WTC11 (cell line): Measurements from ENCODE around the gene KPRP. TPM values are rescaled to one million over a fixed set of nuclear protein-coding genes. Genes with fewer than 3 reads are reported as not detected.

Source experiments
- ATAC-seq: fragments of 200-7000 bp; cut with Tn5 transposase; 2 replicates; pipeline ENCODE4 v1.10.0; 2021; ENCODE audit warnings: mild to moderate bottlenecking, moderate library complexity
- CTCF ChIA-PET: fragments of 300-600 bp; sonication (Branson Sonifier 250); formaldehyde crosslinking; loops from one replicate; lab custom pipeline; 2021; ENCODE audit warnings: antibody characterized with exemption; lab: Charles Lee
- POLR2A ChIA-PET: fragments of 350-600 bp; sonication (Branson Sonifier 250); formaldehyde crosslinking; loops from one replicate; lab custom pipeline; 2021; ENCODE audit warnings: antibody characterized with exemption; lab: Charles Lee
- DNase-seq: peaks from one replicate; pipeline ENCODE4 v3.0.0; 2021; ENCODE audit warnings: low spot score
- H3K27ac Mint-ChIP-seq: 2 replicates; pipeline ENCODE4 v1.8.0; 2021; ENCODE audit warnings: mixed read lengths
- H3K27me3 Mint-ChIP-seq: 2 replicates; pipeline ENCODE4 v1.8.0; 2021; ENCODE audit warnings: low read depth, mild to moderate bottlenecking, moderate library complexity, mixed read lengths
- H3K36me3 Mint-ChIP-seq: 2 replicates; pipeline ENCODE4 v1.8.0; 2021; ENCODE audit warnings: mixed read lengths
- H3K4me1 Mint-ChIP-seq: 2 replicates; pipeline ENCODE4 v1.8.0; 2022; ENCODE audit warnings: mixed read lengths
- H3K4me3 Mint-ChIP-seq: 2 replicates; pipeline ENCODE4 v1.8.0; 2021; ENCODE audit warnings: mild to moderate bottlenecking, moderate library complexity, mixed read lengths
- H3K9me3 Mint-ChIP-seq: 2 replicates; pipeline ENCODE4 v1.8.0; 2021; ENCODE audit warnings: mixed read lengths
- ATF1 ChIP-seq: sonication (generic); formaldehyde crosslinking; IDR thresholded peaks from 2 replicates; pipeline ENCODE4 v1.8.1; 2023; ENCODE audit warnings: mild to moderate bottlenecking, moderate library complexity, missing genetic modification reagents
- CBFB ChIP-seq: sonication (generic); formaldehyde crosslinking; IDR thresholded peaks from 2 replicates; pipeline ENCODE4 v1.8.1; 2022; ENCODE audit warnings: mild to moderate bottlenecking, low read depth, missing genetic modification reagents
- CREB1 ChIP-seq: sonication (generic); formaldehyde crosslinking; IDR thresholded peaks from 2 replicates; pipeline ENCODE4 v1.8.0; 2023; ENCODE audit warnings: mild to moderate bottlenecking, missing genetic modification reagents
- CREM ChIP-seq: sonication (generic); formaldehyde crosslinking; IDR thresholded peaks from 2 replicates; pipeline ENCODE4 v1.8.1; 2022; ENCODE audit warnings: mild to moderate bottlenecking, missing genetic modification reagents, moderate library complexity
- ELF4 ChIP-seq: sonication (generic); formaldehyde crosslinking; IDR thresholded peaks from 2 replicates; pipeline ENCODE4 v1.8.1; 2022; ENCODE audit warnings: low read depth, mild to moderate bottlenecking, moderate library complexity, missing genetic modification reagents
- ESRRA ChIP-seq: sonication (generic); formaldehyde crosslinking; IDR thresholded peaks from 2 replicates; pipeline ENCODE4 v1.8.1; 2022; ENCODE audit warnings: mild to moderate bottlenecking, missing genetic modification reagents, borderline replicate concordance
- ETV6 ChIP-seq: sonication (generic); formaldehyde crosslinking; IDR thresholded peaks from 2 replicates; pipeline ENCODE4 v1.8.1; 2022; ENCODE audit warnings: mild to moderate bottlenecking, missing genetic modification reagents
- FOXK1 ChIP-seq: sonication (generic); formaldehyde crosslinking; IDR thresholded peaks from 2 replicates; pipeline ENCODE4 v1.8.0; 2022; ENCODE audit warnings: mild to moderate bottlenecking, moderate library complexity, missing genetic modification reagents
- NR2C2 ChIP-seq: sonication (generic); formaldehyde crosslinking; IDR thresholded peaks from 2 replicates; pipeline ENCODE4 v1.8.0; 2022; ENCODE audit warnings: mild to moderate bottlenecking, missing genetic modification reagents
- NR3C1 ChIP-seq: sonication (generic); formaldehyde crosslinking; conservative IDR thresholded peaks from 2 replicates; pipeline ENCODE4 v1.8.1; 2023; ENCODE audit warnings: low read depth, mild to moderate bottlenecking, missing genetic modification reagents
- RORB ChIP-seq: fragments of 250-450 bp; sonication (Bioruptor Pico); IDR thresholded peaks from 2 replicates; pipeline ENCODE4 v1.9.0; 2021; ENCODE audit warnings: mild to moderate bottlenecking
- SMAD3 ChIP-seq: sonication (generic); formaldehyde crosslinking; IDR thresholded peaks from 2 replicates; pipeline ENCODE4 v1.8.0; 2022; ENCODE audit warnings: missing genetic modification reagents, mild to moderate bottlenecking, borderline replicate concordance
- SMAD4 ChIP-seq: sonication (generic); formaldehyde crosslinking; IDR thresholded peaks from 2 replicates; pipeline ENCODE4 v1.8.0; 2022; ENCODE audit warnings: mild to moderate bottlenecking, missing genetic modification reagents
- TCF7 ChIP-seq: sonication (generic); formaldehyde crosslinking; IDR thresholded peaks from 2 replicates; pipeline ENCODE4 v1.8.0; 2022; ENCODE audit warnings: mild to moderate bottlenecking, low read depth, missing genetic modification reagents, moderate library complexity
- ZNF317 ChIP-seq: sonication (generic); formaldehyde crosslinking; IDR thresholded peaks from 2 replicates; pipeline ENCODE4 v1.8.1; 2023; ENCODE audit warnings: low read depth, mild to moderate bottlenecking, moderate library complexity, missing genetic modification reagents, borderline replicate concordance
- total RNA-seq: library from RNA; stranded (reverse); gene quantifications from 3 replicates; pipeline ENCODE4 v1.2.3, GENCODE V29; 2021
- TF ChIP-seq, protein P1 (sequence below): fragments of 250-450 bp; sonication (Bioruptor Pico); IDR thresholded peaks from 2 replicates; pipeline ENCODE4 v1.8.0; 2021; ENCODE audit warnings: mild to moderate bottlenecking
- TF ChIP-seq, protein P2 (sequence below): fragments of 250-450 bp; sonication (Bioruptor Pico); IDR thresholded peaks from 2 replicates; pipeline ENCODE4 v1.9.0; 2021; ENCODE audit warnings: mild to moderate bottlenecking
- TF ChIP-seq, protein P3 (sequence below): sonication (generic); formaldehyde crosslinking; IDR thresholded peaks from 2 replicates; pipeline ENCODE4 v1.8.0; 2022; ENCODE audit warnings: mild to moderate bottlenecking, missing genetic modification reagents
- TF ChIP-seq, protein P4 (sequence below): sonication (generic); formaldehyde crosslinking; IDR thresholded peaks from 2 replicates; pipeline ENCODE4 v1.8.1; 2023; ENCODE audit warnings: mild to moderate bottlenecking, missing genetic modification reagents, moderate library complexity
- TF ChIP-seq, protein P5 (sequence below): sonication (generic); formaldehyde crosslinking; IDR thresholded peaks from 2 replicates; pipeline ENCODE4 v1.8.0; 2023; ENCODE audit warnings: missing genetic modification reagents
- TF ChIP-seq, protein P6 (sequence below): sonication (generic); formaldehyde crosslinking; IDR thresholded peaks from 2 replicates; pipeline ENCODE4 v1.8.1; 2023; ENCODE audit warnings: mild to moderate bottlenecking, missing genetic modification reagents
- TF ChIP-seq, protein P7 (sequence below): sonication (generic); formaldehyde crosslinking; IDR thresholded peaks from 2 replicates; pipeline ENCODE4 v1.8.1; 2023; ENCODE audit warnings: mild to moderate bottlenecking, missing genetic modification reagents, moderate library complexity

Gene KPRP
- total RNA-seq, 1 experiment from 2014 or later, result not detected

DNA sequence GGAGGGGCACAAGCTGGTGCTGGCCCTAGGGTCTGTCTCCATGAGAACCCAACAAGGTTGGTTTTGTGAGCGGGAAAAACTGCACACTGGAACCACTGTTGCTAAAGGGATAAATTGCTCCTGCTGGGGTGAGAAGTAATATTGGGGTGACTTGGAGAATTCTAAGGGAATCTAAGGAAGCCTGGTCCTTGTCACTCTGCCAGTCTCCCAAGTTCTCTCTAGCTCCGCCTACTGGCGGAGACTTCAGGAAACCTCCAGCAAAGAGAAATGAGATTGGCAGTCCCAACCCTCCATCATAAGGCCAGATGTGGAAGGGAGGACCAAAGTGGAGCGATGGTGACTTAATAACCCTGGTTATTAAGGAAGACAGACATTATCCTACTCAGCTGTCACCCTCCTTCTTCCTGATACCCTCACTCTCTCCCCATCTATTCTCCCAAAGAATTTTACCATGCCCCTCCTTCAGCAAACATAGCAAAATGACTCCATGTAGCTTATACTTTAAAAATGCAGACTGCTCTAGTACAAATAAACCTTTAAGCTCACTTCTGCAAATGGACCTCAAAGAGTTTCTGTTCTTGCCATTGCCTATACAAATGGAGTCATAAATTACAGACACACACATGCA is 19.8 kb downstream of the KPRP start:
- ATAC-seq, result no peak
- Mint-ChIP-seq H3K27ac (no peak overlapping the region), H3K4me3 (no peak overlapping the region), H3K9me3 (peaks cover 83% of the 10 kb centered on the region), H3K4me1 (no peaks in the 10 kb centered on the region), H3K36me3 (peaks cover 65% of the 10 kb centered on the region), H3K27me3 (peaks cover 25% of the 10 kb centered on the region)
- ChIA-PET POLR2A (no interaction called here), CTCF (no interaction called here)
- TF ChIP-seq FOXK1 (CRISPR knock-in tag), result no peak
- TF ChIP-seq ETV6 (CRISPR knock-in tag), result no peak
- TF ChIP-seq NR2C2, result no peak
- TF ChIP-seq, protein P1, sequence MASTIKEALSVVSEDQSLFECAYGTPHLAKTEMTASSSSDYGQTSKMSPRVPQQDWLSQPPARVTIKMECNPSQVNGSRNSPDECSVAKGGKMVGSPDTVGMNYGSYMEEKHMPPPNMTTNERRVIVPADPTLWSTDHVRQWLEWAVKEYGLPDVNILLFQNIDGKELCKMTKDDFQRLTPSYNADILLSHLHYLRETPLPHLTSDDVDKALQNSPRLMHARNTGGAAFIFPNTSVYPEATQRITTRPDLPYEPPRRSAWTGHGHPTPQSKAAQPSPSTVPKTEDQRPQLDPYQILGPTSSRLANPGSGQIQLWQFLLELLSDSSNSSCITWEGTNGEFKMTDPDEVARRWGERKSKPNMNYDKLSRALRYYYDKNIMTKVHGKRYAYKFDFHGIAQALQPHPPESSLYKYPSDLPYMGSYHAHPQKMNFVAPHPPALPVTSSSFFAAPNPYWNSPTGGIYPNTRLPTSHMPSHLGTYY (CRISPR knock-in tag), result no peak
- TF ChIP-seq, protein P2, sequence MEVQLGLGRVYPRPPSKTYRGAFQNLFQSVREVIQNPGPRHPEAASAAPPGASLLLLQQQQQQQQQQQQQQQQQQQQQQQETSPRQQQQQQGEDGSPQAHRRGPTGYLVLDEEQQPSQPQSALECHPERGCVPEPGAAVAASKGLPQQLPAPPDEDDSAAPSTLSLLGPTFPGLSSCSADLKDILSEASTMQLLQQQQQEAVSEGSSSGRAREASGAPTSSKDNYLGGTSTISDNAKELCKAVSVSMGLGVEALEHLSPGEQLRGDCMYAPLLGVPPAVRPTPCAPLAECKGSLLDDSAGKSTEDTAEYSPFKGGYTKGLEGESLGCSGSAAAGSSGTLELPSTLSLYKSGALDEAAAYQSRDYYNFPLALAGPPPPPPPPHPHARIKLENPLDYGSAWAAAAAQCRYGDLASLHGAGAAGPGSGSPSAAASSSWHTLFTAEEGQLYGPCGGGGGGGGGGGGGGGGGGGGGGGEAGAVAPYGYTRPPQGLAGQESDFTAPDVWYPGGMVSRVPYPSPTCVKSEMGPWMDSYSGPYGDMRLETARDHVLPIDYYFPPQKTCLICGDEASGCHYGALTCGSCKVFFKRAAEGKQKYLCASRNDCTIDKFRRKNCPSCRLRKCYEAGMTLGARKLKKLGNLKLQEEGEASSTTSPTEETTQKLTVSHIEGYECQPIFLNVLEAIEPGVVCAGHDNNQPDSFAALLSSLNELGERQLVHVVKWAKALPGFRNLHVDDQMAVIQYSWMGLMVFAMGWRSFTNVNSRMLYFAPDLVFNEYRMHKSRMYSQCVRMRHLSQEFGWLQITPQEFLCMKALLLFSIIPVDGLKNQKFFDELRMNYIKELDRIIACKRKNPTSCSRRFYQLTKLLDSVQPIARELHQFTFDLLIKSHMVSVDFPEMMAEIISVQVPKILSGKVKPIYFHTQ (CRISPR knock-in tag), result no peak
- TF ChIP-seq, protein P3, sequence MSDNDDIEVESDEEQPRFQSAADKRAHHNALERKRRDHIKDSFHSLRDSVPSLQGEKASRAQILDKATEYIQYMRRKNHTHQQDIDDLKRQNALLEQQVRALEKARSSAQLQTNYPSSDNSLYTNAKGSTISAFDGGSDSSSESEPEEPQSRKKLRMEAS, result no peak
- TF ChIP-seq SMAD4 (CRISPR knock-in tag), result no peak
- TF ChIP-seq RORB (CRISPR knock-in tag), result no peak
- no peak for TF ChIP-seq ESRRA
- TF ChIP-seq ZNF317 (CRISPR knock-in tag), result no peak
- TF ChIP-seq TCF7 (CRISPR knock-in tag), result no peak
- TF ChIP-seq, protein P4, sequence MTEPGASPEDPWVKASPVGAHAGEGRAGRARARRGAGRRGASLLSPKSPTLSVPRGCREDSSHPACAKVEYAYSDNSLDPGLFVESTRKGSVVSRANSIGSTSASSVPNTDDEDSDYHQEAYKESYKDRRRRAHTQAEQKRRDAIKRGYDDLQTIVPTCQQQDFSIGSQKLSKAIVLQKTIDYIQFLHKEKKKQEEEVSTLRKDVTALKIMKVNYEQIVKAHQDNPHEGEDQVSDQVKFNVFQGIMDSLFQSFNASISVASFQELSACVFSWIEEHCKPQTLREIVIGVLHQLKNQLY (CRISPR knock-in tag), result no peak
- TF ChIP-seq CREM (CRISPR knock-in tag), result no peak
- DNase-seq, result no peak

DNA sequence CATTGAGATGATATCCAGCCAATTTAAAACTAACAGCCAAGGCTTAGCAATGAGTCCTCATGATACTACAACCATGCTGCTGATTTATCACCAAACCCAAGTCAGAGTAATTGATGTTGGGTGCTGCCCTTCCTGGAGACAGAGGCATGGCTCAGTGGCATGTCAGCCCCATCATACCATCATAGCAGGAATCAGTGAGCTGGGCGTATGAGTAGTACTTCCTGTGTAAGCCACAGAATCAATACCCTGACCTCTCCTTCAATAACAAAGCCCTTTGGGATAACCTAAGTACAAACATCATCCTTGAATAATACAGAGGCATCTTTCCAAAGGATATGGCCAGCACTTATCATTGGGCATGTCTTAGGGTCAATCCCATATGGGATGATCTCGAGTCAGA is 25.3 kb downstream of the KPRP start:
- Mint-ChIP-seq H3K27me3 (peaks cover 18% of the 10 kb centered on the region), H3K27ac (no peak overlapping the region)
- ATAC-seq, result no peak
- CTCF ChIA-PET, result no interaction called here
- TF ChIP-seq, protein P5, sequence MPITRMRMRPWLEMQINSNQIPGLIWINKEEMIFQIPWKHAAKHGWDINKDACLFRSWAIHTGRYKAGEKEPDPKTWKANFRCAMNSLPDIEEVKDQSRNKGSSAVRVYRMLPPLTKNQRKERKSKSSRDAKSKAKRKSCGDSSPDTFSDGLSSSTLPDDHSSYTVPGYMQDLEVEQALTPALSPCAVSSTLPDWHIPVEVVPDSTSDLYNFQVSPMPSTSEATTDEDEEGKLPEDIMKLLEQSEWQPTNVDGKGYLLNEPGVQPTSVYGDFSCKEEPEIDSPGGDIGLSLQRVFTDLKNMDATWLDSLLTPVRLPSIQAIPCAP (CRISPR knock-in tag), result no peak
- TF ChIP-seq ATF1 (CRISPR knock-in tag) (no peak), CBFB (no peak), ETV6 (CRISPR knock-in tag) (no peak), SMAD3 (CRISPR knock-in tag) (no peak), NR3C1 (CRISPR knock-in tag) (no peak), ELF4 (CRISPR knock-in tag) (no peak), CREB1 (no peak)
- TF ChIP-seq, protein P6, sequence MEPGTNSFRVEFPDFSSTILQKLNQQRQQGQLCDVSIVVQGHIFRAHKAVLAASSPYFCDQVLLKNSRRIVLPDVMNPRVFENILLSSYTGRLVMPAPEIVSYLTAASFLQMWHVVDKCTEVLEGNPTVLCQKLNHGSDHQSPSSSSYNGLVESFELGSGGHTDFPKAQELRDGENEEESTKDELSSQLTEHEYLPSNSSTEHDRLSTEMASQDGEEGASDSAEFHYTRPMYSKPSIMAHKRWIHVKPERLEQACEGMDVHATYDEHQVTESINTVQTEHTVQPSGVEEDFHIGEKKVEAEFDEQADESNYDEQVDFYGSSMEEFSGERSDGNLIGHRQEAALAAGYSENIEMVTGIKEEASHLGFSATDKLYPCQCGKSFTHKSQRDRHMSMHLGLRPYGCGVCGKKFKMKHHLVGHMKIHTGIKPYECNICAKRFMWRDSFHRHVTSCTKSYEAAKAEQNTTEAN (CRISPR knock-in tag), result no peak
- TF ChIP-seq, protein P7, sequence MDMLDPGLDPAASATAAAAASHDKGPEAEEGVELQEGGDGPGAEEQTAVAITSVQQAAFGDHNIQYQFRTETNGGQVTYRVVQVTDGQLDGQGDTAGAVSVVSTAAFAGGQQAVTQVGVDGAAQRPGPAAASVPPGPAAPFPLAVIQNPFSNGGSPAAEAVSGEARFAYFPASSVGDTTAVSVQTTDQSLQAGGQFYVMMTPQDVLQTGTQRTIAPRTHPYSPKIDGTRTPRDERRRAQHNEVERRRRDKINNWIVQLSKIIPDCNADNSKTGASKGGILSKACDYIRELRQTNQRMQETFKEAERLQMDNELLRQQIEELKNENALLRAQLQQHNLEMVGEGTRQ (CRISPR knock-in tag), result no peak
- TF ChIP-seq, all 79 proteins: peak for 0
- POLR2A ChIA-PET, result no interaction called here
- peaks cover 84% of the 10 kb centered on the region for H3K9me3 Mint-ChIP-seq
- DNase-seq, result no peak
- H3K36me3 Mint-ChIP-seq, result peaks cover 65% of the 10 kb centered on the region
- H3K4me1 Mint-ChIP-seq, result no peaks in the 10 kb centered on the region
- no peak overlapping the region for H3K4me3 Mint-ChIP-seq
